GM12891 (cell line): ENCODE measurements around the gene HAPLN1.

Experiments used
- POLR2A ChIP-seq: IDR thresholded peaks from 2 replicates; pipeline ENCODE4 v1.6.1; 2011; ENCODE audit warnings: low read depth, low read length, control low read depth
- POLR2AphosphoS5 ChIP-seq: IDR thresholded peaks from 2 replicates; pipeline ENCODE4 v1.6.1; 2011; ENCODE audit warnings: low read depth, low read length, control low read depth
- TAF1 ChIP-seq: IDR thresholded peaks from 2 replicates; pipeline ENCODE4 v1.6.1; 2011; ENCODE audit warnings: low read depth, low read length, control low read depth

DNA sequence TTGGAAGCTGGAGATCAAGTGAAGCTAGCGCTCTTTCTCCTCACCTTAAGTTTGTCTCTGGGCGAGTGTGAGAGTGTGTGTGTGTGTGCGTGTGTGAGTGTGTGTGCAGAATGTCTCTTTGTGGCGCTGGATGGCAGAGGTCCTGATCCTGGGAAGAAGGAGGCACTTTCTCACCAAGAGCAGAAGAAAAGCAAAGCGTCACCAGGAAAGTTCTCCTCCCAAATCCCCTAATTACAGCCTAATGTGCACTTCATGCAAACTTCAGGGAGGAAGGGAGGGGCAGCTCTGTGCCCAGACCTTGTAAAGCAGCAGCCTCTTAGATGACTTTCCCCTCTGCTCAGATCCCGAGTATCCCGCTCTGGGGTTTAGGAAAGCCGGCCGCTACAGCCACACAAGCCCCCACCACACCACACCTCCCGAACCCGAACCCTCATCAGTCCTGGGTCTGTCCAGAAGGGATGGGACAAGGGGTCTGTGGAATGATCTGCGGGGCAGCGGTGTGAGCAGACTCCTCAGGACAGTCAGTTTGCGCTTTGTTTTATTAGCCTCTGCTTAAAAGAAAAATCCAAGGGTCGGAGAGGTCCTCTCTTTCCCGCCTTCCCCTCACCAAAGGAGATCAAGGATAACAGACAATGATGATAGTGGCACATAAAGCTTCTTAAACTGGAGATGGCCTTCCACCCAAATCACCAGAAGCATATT is at the start of gene HAPLN1:
- TF ChIP-seq POLR2A (no peak), TAF1 (no peak), POLR2AphosphoS5 (no peak)
